ENCODE measurements around the gene EGFR.

Gene EGFR

DNA sequence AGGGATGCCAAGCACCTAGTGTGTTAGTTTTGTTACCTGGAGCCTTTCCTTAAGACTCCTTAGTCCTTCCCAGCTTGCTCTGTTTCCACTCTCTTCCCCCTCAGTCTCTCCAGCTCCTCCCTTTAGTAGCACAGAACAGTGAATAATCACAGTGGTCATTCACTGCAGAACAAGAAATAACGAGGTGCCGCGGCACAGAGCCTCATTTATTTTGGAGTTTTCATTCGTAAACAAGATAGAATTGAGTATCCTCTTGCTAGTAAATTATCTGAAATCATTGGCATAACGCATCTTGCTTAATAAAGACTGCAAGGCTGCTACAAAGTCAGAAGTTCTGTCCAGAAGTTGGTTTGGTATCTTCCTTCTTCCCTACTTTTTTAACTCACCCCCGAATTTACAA is 217.0 kb downstream of the EGFR start:
- H3K4me3 Mint-ChIP-seq = no peak overlapping the region
- no peaks in the 10 kb centered on the region for H3K36me3 Mint-ChIP-seq (ENCODE audit: low read depth)
- no peaks in the 10 kb centered on the region for H3K9me3 Mint-ChIP-seq
- no peaks in the 10 kb centered on the region for H3K27me3 Mint-ChIP-seq
- H3K27ac Mint-ChIP-seq = no peak overlapping the region
- no peaks in the 10 kb centered on the region for H3K4me1 Mint-ChIP-seq (ENCODE audit: low read depth)

DNA sequence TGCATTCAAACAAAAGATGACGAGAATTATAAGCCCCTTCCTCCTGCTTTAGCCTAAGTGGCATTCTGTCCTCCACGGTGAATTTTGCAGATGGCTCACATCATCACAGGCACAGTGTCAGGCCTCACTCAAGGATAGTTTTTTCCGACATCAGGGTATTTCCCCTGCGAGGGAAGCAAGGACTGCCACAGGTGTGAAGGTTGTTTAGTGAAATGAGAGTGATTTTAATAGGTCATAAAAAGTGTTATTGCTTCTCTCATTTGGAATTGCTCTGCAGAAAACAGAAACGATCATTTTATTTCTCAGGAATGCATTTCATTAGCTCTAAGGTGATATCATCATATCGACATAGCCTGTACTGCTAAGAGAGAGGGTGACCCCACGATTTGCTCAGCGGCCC is 217.7 kb downstream of the EGFR start:
- Mint-ChIP-seq H3K36me3 (ENCODE audit: low read depth) (no peaks in the 10 kb centered on the region), H3K4me3 (no peak overlapping the region), H3K27me3 (no peaks in the 10 kb centered on the region), H3K9me3 (no peaks in the 10 kb centered on the region), H3K27ac (no peak overlapping the region), H3K4me1 (ENCODE audit: low read depth) (no peaks in the 10 kb centered on the region)

DNA sequence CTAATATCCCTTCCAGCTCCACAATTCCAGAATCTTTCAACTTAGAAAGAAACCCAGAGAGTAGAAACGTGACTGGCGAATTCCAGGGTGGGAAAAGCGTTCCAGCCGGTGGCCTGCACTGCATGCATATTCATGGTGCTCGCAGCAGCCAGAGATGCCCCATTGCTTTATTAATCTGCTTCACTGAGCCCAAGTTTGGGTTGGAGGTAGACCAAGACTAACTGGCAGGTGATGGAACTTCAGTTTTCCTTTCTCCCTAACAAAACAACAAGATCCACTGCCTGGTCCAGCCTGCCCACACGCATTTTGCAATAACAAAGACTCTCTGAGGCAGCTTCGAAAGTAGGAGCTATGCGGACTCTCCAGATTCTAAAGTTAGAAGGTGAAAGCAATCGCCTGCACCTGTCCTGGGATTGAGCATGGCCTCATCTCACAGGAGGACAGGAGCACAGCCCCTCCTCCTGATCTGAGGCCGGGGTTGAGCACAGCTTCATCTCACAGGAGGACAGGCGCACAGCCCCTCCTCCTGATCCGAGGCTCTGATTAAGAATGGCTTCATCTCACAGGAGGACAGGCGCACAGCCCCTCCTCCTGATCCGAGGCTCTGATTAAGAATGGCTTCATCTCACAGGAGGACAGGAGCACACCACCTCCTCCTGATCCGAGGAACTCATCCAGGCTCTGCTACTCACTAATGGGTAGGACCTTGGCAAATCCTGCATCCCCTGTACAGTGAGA is 218.5 kb downstream of the EGFR start:
- H3K4me1 Mint-ChIP-seq (ENCODE audit: low read depth) = no peaks in the 10 kb centered on the region
- H3K27ac Mint-ChIP-seq = no peak overlapping the region
- H3K9me3 Mint-ChIP-seq = no peaks in the 10 kb centered on the region
- no peaks in the 10 kb centered on the region for H3K27me3 Mint-ChIP-seq
- no peak overlapping the region for H3K4me3 Mint-ChIP-seq
- no peaks in the 10 kb centered on the region for H3K36me3 Mint-ChIP-seq (ENCODE audit: low read depth)

DNA sequence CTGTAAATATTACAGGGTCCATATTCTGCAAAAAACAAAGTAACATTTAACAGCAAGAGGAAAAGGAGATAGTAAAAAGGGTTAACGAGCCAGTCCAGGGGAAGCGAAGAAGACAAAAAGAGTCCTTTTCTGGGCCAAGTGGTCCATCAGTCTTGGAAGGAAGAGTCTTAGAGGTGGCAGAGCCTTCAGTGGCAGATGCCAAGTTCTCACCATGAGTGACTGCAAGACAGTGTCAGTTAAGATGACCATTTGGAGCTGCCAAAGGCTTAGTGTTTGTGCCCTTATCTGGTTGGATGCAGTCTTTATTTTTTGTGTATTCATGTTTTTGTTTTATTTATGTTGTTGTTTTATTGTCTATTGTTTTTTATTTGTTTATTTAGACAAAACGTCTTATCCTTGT is 220.6 kb downstream of the EGFR start:
- H3K4me1 Mint-ChIP-seq (ENCODE audit: low read depth) = no peaks in the 10 kb centered on the region
- H3K36me3 Mint-ChIP-seq (ENCODE audit: low read depth) = no peaks in the 10 kb centered on the region
- H3K4me3 Mint-ChIP-seq = no peak overlapping the region
- no peak overlapping the region for H3K27ac Mint-ChIP-seq
- no peaks in the 10 kb centered on the region for H3K9me3 Mint-ChIP-seq
- no peaks in the 10 kb centered on the region for H3K27me3 Mint-ChIP-seq

DNA sequence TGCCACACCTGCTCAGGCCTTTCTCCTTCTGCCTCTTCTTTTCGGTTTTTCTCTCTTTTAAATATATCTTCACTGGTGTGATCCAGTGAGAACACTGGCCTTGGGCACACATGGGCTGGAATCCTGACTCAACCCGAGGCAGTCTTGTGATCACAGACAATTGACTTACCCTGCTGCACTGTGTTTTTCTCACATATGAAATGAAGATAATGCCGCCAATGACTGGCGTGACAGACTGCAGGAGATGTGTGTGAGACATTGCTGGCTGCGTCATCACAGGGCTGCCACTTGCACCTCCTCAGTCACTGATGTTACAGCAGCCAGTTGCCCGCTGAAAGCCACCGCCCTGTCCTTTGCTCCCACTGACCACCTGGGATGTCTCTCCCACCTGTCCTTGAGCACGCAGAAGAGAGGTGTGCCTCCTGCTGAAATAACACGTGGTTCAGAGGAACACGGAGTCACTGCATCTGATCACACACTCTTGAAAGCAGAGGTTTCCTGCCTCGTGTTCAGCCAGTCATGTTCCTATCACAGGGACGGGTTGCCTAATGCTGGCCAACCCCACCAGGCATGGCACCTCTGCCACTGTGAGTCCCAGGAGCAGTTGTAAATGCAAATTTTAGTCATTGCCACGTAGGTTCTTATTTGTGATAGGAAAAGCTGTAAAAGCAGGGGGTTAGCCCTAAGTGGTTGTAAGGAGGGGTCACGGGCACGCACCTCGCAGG is 221.8 kb downstream of the EGFR start:
- no peaks in the 10 kb centered on the region for H3K9me3 Mint-ChIP-seq
- H3K27me3 Mint-ChIP-seq = no peaks in the 10 kb centered on the region
- H3K4me1 Mint-ChIP-seq (ENCODE audit: low read depth) = no peaks in the 10 kb centered on the region
- no peak overlapping the region for H3K27ac Mint-ChIP-seq
- H3K4me3 Mint-ChIP-seq = no peak overlapping the region
- no peaks in the 10 kb centered on the region for H3K36me3 Mint-ChIP-seq (ENCODE audit: low read depth)

DNA sequence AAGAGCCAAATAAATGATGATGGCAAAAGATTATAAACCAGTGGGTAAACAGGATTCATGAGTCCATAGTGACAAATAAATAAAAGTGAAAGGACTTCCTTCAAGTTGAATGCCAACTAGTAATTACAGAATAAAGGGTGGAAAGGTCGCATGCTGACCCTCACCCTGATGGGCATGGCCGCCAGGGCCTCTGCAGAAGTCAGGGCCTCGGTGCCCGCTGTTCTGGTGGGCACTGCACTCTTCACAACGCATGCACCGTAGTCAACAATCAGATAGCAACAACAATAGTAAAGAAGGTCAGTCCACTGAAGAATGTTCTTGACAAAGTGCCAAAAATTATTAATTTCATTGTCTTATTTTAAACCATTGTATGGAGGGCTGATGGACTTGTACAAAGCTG is 223.1 kb downstream of the EGFR start:
- Mint-ChIP-seq H3K9me3 (no peaks in the 10 kb centered on the region), H3K36me3 (ENCODE audit: low read depth) (no peaks in the 10 kb centered on the region), H3K27ac (no peak overlapping the region), H3K4me1 (ENCODE audit: low read depth) (no peaks in the 10 kb centered on the region), H3K27me3 (no peaks in the 10 kb centered on the region), H3K4me3 (no peak overlapping the region)

DNA sequence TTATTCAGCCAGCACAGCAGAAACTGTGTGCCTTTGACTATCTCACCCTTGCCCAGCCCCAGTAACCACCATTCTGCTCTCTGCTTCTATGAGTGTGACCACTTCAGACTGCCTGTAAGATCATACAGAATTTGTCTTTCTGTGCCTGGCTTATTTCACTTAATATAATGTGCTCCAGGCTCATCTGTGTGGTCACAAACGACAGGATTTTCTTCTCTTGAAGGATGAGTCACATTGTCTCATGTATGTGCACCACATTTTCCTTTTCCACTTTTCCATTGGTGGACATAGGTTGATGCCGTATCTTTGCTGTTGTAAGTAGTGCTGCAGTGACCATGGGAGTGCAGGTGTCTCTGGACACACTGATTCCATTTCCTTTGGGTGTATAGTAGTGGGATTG is 223.8 kb downstream of the EGFR start:
- H3K36me3 Mint-ChIP-seq (ENCODE audit: low read depth) = no peaks in the 10 kb centered on the region
- H3K27ac Mint-ChIP-seq = no peak overlapping the region
- H3K27me3 Mint-ChIP-seq = peaks cover under 1% of the 10 kb centered on the region
- no peaks in the 10 kb centered on the region for H3K9me3 Mint-ChIP-seq
- no peak overlapping the region for H3K4me3 Mint-ChIP-seq
- no peaks in the 10 kb centered on the region for H3K4me1 Mint-ChIP-seq (ENCODE audit: low read depth)

DNA sequence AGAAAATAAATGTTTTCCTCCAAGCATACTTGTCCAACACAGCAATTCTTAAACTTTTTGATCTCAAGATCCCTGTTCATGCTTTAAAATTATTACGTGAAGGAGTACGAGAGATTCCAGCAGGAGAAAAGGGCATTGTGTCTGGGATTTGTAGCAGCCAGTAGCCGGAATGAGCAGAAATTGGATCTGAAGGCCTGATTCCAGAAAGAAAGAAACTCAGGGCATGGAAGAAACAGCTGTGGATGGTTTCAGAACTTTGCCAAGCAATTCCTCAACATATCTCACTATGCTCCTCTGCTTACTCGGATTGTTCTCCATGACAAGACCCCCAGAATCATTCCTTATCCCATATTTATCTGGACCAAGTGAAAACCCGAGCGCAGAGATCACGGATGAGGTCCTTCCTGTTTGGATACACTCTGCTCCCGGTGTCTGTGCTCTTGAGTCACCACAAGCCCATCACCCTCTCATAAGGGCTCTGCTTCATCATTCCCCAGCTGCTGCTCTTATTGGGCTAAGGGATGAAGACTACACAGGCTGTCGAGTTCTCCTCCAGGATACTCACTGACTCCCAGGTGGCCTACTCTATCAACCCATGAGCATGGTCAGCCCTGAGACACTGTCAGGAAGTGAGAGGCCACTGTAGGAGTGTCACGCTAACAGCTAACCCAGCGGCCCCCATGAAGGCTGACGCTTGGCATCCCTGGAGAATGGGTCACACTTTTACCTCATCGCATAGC is 225.4 kb downstream of the EGFR start:
- Mint-ChIP-seq H3K4me1 (ENCODE audit: low read depth) (no peaks in the 10 kb centered on the region), H3K36me3 (ENCODE audit: low read depth) (no peaks in the 10 kb centered on the region), H3K27ac (no peak overlapping the region), H3K9me3 (no peaks in the 10 kb centered on the region), H3K27me3 (peaks cover 8% of the 10 kb centered on the region), H3K4me3 (no peak overlapping the region)

DNA sequence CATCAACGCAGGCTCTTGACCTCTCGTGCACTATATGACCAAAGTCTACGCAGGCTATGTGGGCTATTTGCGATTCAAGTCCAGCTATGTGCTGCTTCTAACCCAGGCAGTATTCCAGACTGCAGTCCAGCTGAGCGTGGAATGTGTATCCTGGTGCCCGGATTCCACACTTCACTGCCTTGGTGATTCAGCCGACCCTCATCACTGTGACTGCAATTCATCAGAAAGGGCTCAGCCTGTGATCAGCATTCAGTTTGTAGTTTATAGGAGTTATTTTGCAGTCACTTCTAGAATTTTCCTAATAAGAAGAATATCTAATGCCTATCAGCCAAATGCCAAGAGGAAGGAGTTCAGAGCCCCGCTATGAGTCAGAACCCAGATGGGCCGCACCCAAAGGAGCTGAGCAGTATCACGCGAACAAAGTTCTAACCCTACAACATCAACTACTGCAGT is 226.5 kb downstream of the EGFR start:
- Mint-ChIP-seq H3K36me3 (ENCODE audit: low read depth) (no peaks in the 10 kb centered on the region), H3K9me3 (no peaks in the 10 kb centered on the region), H3K27me3 (peaks cover 13% of the 10 kb centered on the region), H3K4me1 (ENCODE audit: low read depth) (no peaks in the 10 kb centered on the region), H3K4me3 (no peak overlapping the region), H3K27ac (no peak overlapping the region)

DNA sequence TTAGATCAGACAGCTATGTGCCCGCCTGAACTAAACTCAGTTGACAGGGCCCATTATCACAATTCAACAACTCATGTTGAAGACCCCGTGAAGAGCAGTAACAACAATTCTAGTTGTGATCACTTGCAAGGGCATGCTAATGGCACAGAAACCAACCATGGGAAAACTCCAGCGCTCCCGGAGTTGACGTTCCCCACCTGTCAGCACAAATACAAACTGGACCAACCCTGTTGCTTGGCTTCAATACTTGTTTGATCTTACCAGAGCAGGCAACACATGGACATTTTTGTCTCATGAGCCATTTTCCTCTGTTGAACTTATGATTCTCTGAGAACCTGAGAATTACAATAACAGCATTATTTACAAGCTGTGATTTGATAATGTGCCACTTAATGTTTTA is 227.4 kb downstream of the EGFR start:
- Mint-ChIP-seq H3K27me3 (peaks cover 17% of the 10 kb centered on the region), H3K36me3 (ENCODE audit: low read depth) (no peaks in the 10 kb centered on the region), H3K4me3 (no peak overlapping the region), H3K9me3 (no peaks in the 10 kb centered on the region), H3K27ac (no peak overlapping the region), H3K4me1 (ENCODE audit: low read depth) (no peaks in the 10 kb centered on the region)

DNA sequence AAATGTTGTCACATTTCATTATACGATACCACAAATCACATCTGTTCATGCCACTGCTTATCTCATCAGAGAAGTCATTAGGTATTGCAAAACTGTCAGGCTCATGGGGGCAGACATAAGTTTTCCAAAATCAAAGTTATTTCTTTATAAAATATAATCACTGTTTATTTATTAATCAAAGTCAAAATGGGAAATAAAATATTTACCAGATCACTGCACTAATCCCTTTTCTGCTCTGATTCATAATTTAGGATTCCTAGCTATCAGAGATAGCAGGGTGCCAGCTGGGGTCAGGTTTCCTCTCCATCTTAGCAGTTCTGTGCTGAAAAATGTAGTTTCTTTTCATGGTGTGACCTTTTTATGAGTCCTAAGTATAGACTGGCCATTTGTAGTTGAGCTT is 228.6 kb downstream of the EGFR start:
- Mint-ChIP-seq H3K4me1 (ENCODE audit: low read depth) (no peaks in the 10 kb centered on the region), H3K9me3 (no peaks in the 10 kb centered on the region), H3K4me3 (no peak overlapping the region), H3K36me3 (ENCODE audit: low read depth) (no peaks in the 10 kb centered on the region), H3K27ac (no peak overlapping the region), H3K27me3 (peaks cover 17% of the 10 kb centered on the region)

DNA sequence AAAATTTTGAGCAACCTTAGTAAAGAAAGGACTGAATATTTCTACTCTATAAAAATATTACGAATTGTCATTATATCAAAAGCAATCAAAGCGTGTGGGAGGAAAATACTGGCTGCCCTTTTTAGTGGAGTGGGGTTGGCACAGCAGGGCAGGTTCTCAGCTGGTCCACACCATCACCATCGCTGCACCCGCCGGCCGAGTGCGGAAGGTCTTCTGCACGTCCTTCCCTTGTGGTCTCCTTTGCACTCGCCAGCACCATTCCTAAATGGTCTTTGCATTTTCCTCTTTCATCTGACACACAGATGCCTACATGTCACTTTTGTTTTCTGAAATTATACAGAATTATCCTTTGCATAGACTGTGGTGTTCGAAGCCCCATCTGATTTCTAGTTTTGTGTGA is 229.7 kb downstream of the EGFR start:
- Mint-ChIP-seq H3K36me3 (ENCODE audit: low read depth) (no peaks in the 10 kb centered on the region), H3K9me3 (no peaks in the 10 kb centered on the region), H3K4me3 (no peak overlapping the region), H3K27me3 (peaks cover 25% of the 10 kb centered on the region), H3K27ac (no peak overlapping the region), H3K4me1 (ENCODE audit: low read depth) (no peaks in the 10 kb centered on the region)

DNA sequence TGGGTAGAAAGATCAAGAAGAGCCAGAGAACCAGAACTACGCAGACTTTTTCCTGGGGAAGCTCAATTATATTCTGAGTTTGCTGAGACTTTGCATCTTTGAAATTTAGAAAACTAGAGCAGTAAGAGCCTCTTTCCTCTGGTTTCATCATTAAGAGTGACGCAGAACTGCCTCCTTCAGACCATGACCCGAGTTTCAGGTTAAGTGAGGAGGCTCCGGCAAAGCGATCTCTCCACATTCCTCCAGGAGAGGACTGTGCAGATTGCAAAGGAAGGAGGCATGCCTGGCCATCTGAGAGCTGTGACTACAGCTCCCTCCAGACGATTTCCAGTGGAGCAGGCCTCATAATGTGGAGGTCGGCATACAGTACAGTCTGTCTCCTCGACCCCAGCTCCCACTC is 230.5 kb downstream of the EGFR start:
- H3K27ac Mint-ChIP-seq = no peak overlapping the region
- peaks cover 33% of the 10 kb centered on the region for H3K27me3 Mint-ChIP-seq
- no peak overlapping the region for H3K4me3 Mint-ChIP-seq
- H3K4me1 Mint-ChIP-seq (ENCODE audit: low read depth) = no peaks in the 10 kb centered on the region
- no peaks in the 10 kb centered on the region for H3K9me3 Mint-ChIP-seq
- no peaks in the 10 kb centered on the region for H3K36me3 Mint-ChIP-seq (ENCODE audit: low read depth)

DNA sequence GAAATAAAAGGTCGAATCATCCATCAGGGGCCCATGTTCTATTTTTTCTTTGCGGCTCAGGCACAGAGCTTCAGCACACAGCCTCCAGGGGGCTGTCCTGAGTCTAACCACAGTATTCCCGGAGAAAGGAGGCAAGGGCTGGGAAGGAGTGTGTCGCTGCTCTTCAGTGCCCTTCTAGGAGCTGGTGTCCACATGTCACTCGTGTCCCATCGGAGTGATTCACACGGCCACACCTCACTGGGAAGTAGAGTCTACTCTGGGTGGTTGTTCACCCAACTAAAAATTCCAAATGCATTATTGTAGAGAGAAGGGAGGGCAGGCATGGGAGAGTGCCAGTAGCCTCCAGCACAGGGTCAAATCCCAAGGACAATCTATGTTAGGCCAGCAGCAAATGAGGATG is 231.5 kb downstream of the EGFR start:
- H3K27me3 Mint-ChIP-seq = peaks cover 35% of the 10 kb centered on the region
- H3K9me3 Mint-ChIP-seq = no peaks in the 10 kb centered on the region
- H3K36me3 Mint-ChIP-seq (ENCODE audit: low read depth) = no peaks in the 10 kb centered on the region
- H3K4me3 Mint-ChIP-seq = no peak overlapping the region
- H3K4me1 Mint-ChIP-seq (ENCODE audit: low read depth) = peaks cover 2% of the 10 kb centered on the region
- no peak overlapping the region for H3K27ac Mint-ChIP-seq

DNA sequence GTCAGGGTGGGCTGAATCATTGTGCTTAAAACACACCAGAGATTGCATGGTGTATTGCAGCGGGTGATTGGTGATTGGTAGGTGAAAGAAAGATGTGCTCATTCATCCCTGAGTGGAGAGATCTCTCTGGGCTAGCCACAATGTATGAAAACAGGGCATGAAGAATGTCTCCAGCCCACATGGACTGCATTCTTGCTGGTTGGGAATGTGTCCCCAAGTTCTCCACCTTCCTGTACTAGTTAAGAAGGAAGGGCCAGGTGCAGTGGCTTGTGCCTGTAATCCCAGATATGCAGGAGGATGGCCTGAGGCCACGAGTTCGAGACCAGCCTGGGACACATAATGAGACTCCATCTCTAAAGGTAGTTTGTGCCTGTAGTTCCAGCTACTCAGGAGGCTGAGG is 232.5 kb downstream of the EGFR start:
- H3K36me3 Mint-ChIP-seq (ENCODE audit: low read depth) = no peaks in the 10 kb centered on the region
- no peak overlapping the region for H3K27ac Mint-ChIP-seq
- H3K9me3 Mint-ChIP-seq = no peaks in the 10 kb centered on the region
- no peak overlapping the region for H3K4me3 Mint-ChIP-seq
- H3K4me1 Mint-ChIP-seq (ENCODE audit: low read depth) = peaks cover 7% of the 10 kb centered on the region
- peaks cover 45% of the 10 kb centered on the region for H3K27me3 Mint-ChIP-seq

All from stimulated activated naive CD8-positive, alpha-beta T cell treated with anti-CD3 and anti-CD28 coated beads, Interleukin-15, Interleukin-2, amounts not matched to agents 100 ng/mL and 50 ng/mL, for 24 hours (primary cell).